ENCODE results near the gene BZW2.

The BZW2 gene

DNA sequence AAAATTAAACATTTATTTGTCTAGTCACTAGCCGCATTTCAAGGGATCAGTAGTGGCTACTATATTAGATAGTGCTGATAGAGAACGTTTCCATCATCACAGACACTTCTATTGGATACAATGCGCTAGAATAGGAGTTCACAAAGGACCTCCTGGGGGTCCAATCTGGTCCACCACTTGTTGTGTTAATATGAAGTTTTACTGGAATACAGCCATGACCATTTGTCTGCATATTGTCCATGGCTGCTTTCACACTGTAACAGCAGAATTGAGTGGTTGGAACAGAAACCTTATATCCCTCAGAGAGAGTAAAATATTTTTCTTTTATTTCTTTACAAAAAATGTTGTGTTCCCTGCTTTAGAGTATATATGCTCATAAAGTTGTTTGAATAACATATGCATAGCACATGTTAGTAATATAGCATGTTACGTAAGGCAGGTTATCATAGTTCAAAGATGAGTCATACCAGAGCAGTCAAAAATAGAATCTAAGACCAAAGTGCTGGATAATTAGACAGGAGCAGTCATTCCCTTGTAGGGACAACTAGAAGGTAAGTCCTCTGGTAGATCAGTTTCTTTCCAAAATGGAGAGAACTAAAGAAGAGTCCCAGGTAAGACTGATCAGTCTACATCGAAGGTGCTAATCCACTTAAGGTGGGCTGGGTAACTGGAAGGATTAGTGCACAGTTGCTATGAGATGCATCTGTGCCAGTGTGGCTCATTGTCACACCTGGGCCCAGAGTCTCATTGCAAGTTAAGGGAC is 14.9 kb downstream of the BZW2 start:
- no peak for DNase-seq (ENCODE audit: low spot score)
- no peak for TF ChIP-seq CTCF (IDR thresholded peaks at IDR 0.05; ENCODE audit: extremely low read depth, missing control alignments)

GRCh38 chr7:16661924-16662323 is 15.9 kb downstream of the BZW2 start:
- no peak for TF ChIP-seq CTCF (IDR thresholded peaks at IDR 0.05; ENCODE audit: extremely low read depth, missing control alignments)
- no peak for DNase-seq (ENCODE audit: low spot score)

GRCh38 chr7:16667355-16667754 is 21.4 kb downstream of the BZW2 start:
- no peak for DNase-seq (ENCODE audit: low spot score)
- TF ChIP-seq CTCF (IDR thresholded peaks at IDR 0.05; ENCODE audit: extremely low read depth, missing control alignments) = no peak

GRCh38 chr7:16668049-16668858 is 22.3 kb downstream of the BZW2 start:
- no peak for TF ChIP-seq CTCF (IDR thresholded peaks at IDR 0.05; ENCODE audit: extremely low read depth, missing control alignments)
- DNase-seq (ENCODE audit: low spot score) = no peak

DNA sequence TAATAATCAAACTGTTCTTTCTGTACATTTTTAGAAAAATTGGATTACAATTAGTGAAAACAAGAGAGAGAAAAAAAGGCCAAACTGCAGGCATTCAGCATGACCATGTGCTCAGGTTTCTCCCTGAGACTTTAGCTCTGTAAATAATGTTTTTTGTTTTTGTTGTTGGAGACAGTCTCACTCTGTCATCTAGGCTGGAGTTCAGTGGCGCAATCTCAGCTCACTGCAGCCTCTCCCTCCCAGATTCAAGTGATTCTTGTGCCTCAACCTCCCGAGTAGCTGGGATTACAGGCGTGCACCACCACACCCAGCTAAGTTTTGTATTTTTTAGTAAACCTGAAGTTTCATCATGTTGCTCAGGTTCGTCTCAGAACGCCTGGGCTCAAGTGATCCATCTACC is 23.0 kb downstream of the BZW2 start:
- TF ChIP-seq CTCF (IDR thresholded peaks at IDR 0.05; ENCODE audit: extremely low read depth, missing control alignments) = no peak
- no peak for DNase-seq (ENCODE audit: low spot score)

DNA sequence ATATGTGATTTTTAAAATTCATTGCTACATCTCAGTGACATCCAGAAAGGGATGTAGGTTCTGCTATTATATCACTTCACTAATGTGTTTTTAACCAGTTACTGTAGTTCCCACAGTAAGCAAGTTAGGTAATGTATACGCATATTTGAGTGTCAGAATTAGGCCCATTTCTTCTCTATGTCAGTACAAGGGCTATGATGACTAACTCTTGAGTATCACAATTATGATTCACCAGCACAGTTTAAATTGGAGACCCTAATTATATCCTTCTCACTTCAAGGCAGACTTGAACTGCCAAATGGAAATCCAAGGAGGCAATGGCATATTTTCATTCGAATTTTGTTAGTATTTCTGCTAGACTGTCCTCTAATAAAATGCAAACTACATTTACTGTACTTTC is 23.6 kb downstream of the BZW2 start:
- TF ChIP-seq CTCF (IDR thresholded peaks at IDR 0.05; ENCODE audit: extremely low read depth, missing control alignments) = no peak
- DNase-seq (ENCODE audit: low spot score) = no peak

GRCh38 chr7:16670021-16670420 is 24.0 kb downstream of the BZW2 start:
- DNase-seq (ENCODE audit: low spot score) = no peak
- TF ChIP-seq CTCF (IDR thresholded peaks at IDR 0.05; ENCODE audit: extremely low read depth, missing control alignments) = no peak

All from GM20000 (cell line).